Sigmoid colon (tissue), 3 donors: Measurements from ENCODE around the gene NMNAT3.

Experiments used
- CTCF ChIP-seq, 4 experiments: fragments of 450-650 bp in 3 of 4; fragments of 200-600 bp in 1 of 4; IDR thresholded peaks; one replicate each; pipeline ENCODE4 v1.5.1; 2016 to 2019; ENCODE audit warnings: antibody characterized with exemption in 4 of 4, mild to moderate bottlenecking in 3 of 4, moderate library complexity in 2 of 4
- POLR2A ChIP-seq, 2 donors: fragments of 450-650 bp; IDR thresholded peaks; one replicate each; pipeline ENCODE4 v1.6.1; 2016; ENCODE audit warnings: antibody characterized with exemption in 2 of 2, mild to moderate bottlenecking in 2 of 2, moderate library complexity in 2 of 2

- TF ChIP-seq POLR2A (IDR thresholded peaks at IDR 0.05) (no peak), CTCF (IDR thresholded peaks at IDR 0.05) (no peak)
These were observed 37.4 kb upstream of the NMNAT3 start for GRCh38 chr3:139715166-139715565.
